SU-DHL-6 (cell line): ENCODE results near the gene IQCM.

ENCODE experiments used
- H2AFZ ChIP-seq: fragments of 200-600 bp; sonication (generic); 2 replicates; pipeline ENCODE4 v1.6.1; 2014; ENCODE audit warnings: low read depth, mild to moderate bottlenecking, moderate library complexity, mixed read lengths, antibody characterized with exemption, low read length; ENCODE audit not compliant: severe bottlenecking
- H3F3A ChIP-seq: fragments of 200-600 bp; shearing (Covaris generic); 2 replicates; pipeline ENCODE4 v1.6.0; 2016; ENCODE audit warnings: antibody characterized with exemption, mild to moderate bottlenecking; ENCODE audit not compliant: insufficient read depth
- H3K27ac ChIP-seq: fragments of 200-600 bp; sonication (generic); 2 replicates; pipeline ENCODE4 v1.5.1; 2016; ENCODE audit warnings: low read depth, mild to moderate bottlenecking, low read length, moderate library complexity, mixed read lengths
- H3K27me3 ChIP-seq: fragments of 200-600 bp; sonication (generic), shearing (Covaris generic); 2 replicates; pipeline ENCODE4 v1.6.0; 2014; ENCODE audit warnings: mild to moderate bottlenecking, low read length
- H3K36me3 ChIP-seq: fragments of 200-600 bp; sonication (generic); 2 replicates; pipeline ENCODE4 v1.6.1; 2014; ENCODE audit warnings: mild to moderate bottlenecking, low read length, mixed read lengths
- H3K4me2 ChIP-seq: fragments of 300-600, 200-600 bp; shearing (Covaris generic), sonication (generic); 2 replicates; pipeline ENCODE4 v1.6.0; 2014; ENCODE audit warnings: low read length, low read depth, mild to moderate bottlenecking; ENCODE audit not compliant: poor library complexity, severe bottlenecking
- H3K4me3 ChIP-seq: fragments of 200-600 bp; sonication (generic); 2 replicates; pipeline ENCODE4 v1.5.1; 2014; ENCODE audit warnings: antibody characterized with exemption, low read length, mild to moderate bottlenecking, mixed read lengths; ENCODE audit not compliant: insufficient read depth, poor library complexity, severe bottlenecking
- H3K79me2 ChIP-seq: fragments of 200-600 bp; sonication (generic); 2 replicates; pipeline ENCODE4 v1.6.1; 2014; ENCODE audit warnings: mild to moderate bottlenecking, low read length, moderate library complexity; ENCODE audit not compliant: insufficient read depth
- H3K9ac ChIP-seq: fragments of 200-600 bp; sonication (generic); 2 replicates; pipeline ENCODE4 v1.7.0; 2014; ENCODE audit warnings: mild to moderate bottlenecking, low read length
- H3K9me2 ChIP-seq: fragments of 200-600 bp; sonication (generic); replicated peaks from 2 replicates; pipeline ENCODE4 v1.6.1; 2014; ENCODE audit warnings: low read length; ENCODE audit not compliant: insufficient read depth
- H3K9me3 ChIP-seq: fragments of 200-600 bp; sonication (generic); 2 replicates; pipeline ENCODE4 v1.6.1; 2014; ENCODE audit warnings: low read length, mixed read lengths; ENCODE audit not compliant: insufficient read depth
- H4K20me1 ChIP-seq: fragments of 200-600 bp; sonication (generic); 2 replicates; pipeline ENCODE4 v1.6.1; 2014; ENCODE audit warnings: low read depth, mild to moderate bottlenecking, antibody characterized with exemption, low read length, moderate library complexity, mixed read lengths
- EZH2phosphoT487 ChIP-seq: fragments of 200-600 bp; sonication (generic), shearing (Covaris generic); conservative IDR thresholded peaks from 2 replicates; pipeline ENCODE4 v1.6.1; 2018; ENCODE audit warnings: mild to moderate bottlenecking, antibody characterized with exemption, low read length, moderate library complexity, mixed read lengths
- TF ChIP-seq, protein P1 (sequence below): fragments of 200-600 bp; sonication (generic); IDR thresholded peaks from one replicate; pipeline ENCODE4 v1.5.1; 2017; ENCODE audit warnings: antibody characterized with exemption, mild to moderate bottlenecking, low read length, moderate library complexity; ENCODE audit not compliant: insufficient read depth, poor library complexity, severe bottlenecking

IQCM gene

DNA sequence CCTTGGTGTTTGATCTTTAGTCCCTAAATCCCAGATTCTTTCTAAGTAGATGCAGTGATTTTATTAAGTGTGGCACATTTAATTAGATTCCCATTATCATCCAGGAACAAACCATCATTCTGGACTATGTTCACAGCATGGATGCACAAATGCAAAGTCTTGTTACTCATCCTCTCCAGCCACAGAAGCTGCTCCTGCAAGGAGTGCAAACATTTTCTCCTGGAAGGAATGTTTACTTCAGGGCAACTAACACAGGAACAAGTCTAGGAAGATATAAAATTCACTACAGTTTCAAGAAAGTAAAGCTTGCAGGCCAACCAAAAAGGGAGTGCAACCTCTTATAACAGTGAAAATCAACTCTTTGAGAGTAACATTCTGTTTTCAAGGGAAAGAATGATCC is 106.0 kb downstream of the IQCM start:
- H3K9me3 ChIP-seq = no peaks in the 10 kb centered on the region
- no peak overlapping the region for H3K4me2 ChIP-seq
- no peaks in the 10 kb centered on the region for H3K36me3 ChIP-seq
- H2AFZ ChIP-seq = no peak overlapping the region
- no peak overlapping the region for H3K27ac ChIP-seq
- H3K4me3 ChIP-seq = no peak overlapping the region
- no peaks in the 10 kb centered on the region for H3K27me3 ChIP-seq
- no peaks in the 10 kb centered on the region for H3K9me2 ChIP-seq
- TF ChIP-seq, protein P1, sequence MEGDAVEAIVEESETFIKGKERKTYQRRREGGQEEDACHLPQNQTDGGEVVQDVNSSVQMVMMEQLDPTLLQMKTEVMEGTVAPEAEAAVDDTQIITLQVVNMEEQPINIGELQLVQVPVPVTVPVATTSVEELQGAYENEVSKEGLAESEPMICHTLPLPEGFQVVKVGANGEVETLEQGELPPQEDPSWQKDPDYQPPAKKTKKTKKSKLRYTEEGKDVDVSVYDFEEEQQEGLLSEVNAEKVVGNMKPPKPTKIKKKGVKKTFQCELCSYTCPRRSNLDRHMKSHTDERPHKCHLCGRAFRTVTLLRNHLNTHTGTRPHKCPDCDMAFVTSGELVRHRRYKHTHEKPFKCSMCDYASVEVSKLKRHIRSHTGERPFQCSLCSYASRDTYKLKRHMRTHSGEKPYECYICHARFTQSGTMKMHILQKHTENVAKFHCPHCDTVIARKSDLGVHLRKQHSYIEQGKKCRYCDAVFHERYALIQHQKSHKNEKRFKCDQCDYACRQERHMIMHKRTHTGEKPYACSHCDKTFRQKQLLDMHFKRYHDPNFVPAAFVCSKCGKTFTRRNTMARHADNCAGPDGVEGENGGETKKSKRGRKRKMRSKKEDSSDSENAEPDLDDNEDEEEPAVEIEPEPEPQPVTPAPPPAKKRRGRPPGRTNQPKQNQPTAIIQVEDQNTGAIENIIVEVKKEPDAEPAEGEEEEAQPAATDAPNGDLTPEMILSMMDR = no peak
- no peak for TF ChIP-seq EZH2phosphoT487
- no peaks in the 10 kb centered on the region for H3K79me2 ChIP-seq
- no peaks in the 10 kb centered on the region for H4K20me1 ChIP-seq
- H3K9ac ChIP-seq = no peak overlapping the region
- no peaks in the 10 kb centered on the region for H3F3A ChIP-seq

DNA sequence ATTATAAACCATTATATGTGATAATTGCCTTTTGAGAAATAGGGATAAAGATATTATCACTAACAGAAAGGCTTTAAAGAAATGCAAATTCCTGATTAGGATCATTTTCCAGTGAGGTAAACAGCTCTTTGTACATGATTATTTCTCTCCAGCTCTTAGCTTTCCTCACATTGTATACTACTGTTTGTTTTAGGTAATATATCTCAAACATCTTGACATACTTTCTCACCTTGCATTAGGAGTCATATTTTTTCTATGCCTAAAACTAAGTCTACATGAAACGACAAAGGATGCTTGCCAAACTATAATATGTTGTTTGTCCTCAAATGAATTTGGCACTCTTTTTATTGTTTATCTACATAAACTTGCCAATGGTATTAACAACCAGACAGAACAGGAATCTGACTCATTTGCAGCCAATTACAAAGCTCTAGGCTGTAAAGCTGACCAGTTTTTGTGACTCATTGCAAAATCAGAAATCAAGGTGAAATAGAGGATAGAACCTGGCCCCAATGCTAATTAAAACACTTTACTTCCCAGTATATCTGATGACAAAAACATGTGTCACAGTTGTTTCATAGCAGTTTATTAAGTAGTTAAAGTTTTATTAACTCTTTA is 107.0 kb downstream of the IQCM start:
- Histone ChIP-seq H3K27me3 (no peaks in the 10 kb centered on the region), H3K4me3 (no peak overlapping the region), H3K79me2 (no peaks in the 10 kb centered on the region), H3K9me3 (no peaks in the 10 kb centered on the region), H3K36me3 (no peaks in the 10 kb centered on the region), H2AFZ (no peak overlapping the region), H4K20me1 (no peaks in the 10 kb centered on the region), H3K9ac (no peak overlapping the region), H3F3A (no peaks in the 10 kb centered on the region), H3K9me2 (no peaks in the 10 kb centered on the region), H3K27ac (no peak overlapping the region), H3K4me2 (no peak overlapping the region)
- TF ChIP-seq, protein P1 = no peak
- no peak for TF ChIP-seq EZH2phosphoT487

DNA sequence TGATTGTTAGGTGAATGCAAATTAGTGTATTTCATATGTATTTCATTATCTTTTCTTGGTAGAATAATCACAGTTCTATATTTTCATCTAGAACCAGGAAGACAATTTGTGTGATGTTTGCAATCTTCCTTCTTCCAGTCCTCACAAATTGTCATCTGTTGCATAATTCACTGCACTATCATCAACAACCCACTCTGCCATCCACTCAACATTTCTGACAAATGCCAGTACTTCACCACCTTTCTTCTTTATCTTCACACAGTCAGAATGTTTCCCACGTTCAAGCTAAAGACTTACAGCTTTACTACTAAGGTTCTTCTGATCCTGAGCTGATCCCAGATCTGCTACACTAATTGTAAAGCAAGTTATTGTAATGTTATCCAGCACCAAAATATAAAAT is 107.8 kb downstream of the IQCM start:
- TF ChIP-seq, protein P1 = no peak
- no peak for TF ChIP-seq EZH2phosphoT487
- Histone ChIP-seq H3K4me3 (no peak overlapping the region), H4K20me1 (no peaks in the 10 kb centered on the region), H3K27ac (no peak overlapping the region), H3F3A (no peaks in the 10 kb centered on the region), H2AFZ (no peak overlapping the region), H3K9ac (no peak overlapping the region), H3K79me2 (no peaks in the 10 kb centered on the region), H3K27me3 (no peaks in the 10 kb centered on the region), H3K4me2 (no peak overlapping the region), H3K9me3 (no peaks in the 10 kb centered on the region), H3K9me2 (no peaks in the 10 kb centered on the region), H3K36me3 (no peaks in the 10 kb centered on the region)
